GM12878 (cell line): ENCODE data around the gene CDX1. TPM values are rescaled to one million over a fixed set of nuclear protein-coding genes. Genes with fewer than 3 reads are reported as not detected.

Source experiments
- ATAC-seq: fragments of 200-7000 bp; cut with Tn5 transposase; 3 replicates; pipeline ENCODE4 v1.9.1; 2020; ENCODE audit warnings: mild to moderate bottlenecking, moderate library complexity
- BruUV-seq: library from RNA; stranded (reverse); fragments of 400-500 nt; replicated peaks from 2 replicates; lab custom pipeline; 2021; lab: Mats Ljungman, UMichigan
- CTCF ChIA-PET: fragments of 300-600 bp; sonication (Branson Sonifier 250); formaldehyde crosslinking; extraction: SDS; loops from one replicate; lab custom pipeline; 2021; ENCODE audit warnings: inconsistent platforms; lab: Yijun Ruan, JAX
- POLR2A ChIA-PET: fragments of 350-600 bp; formaldehyde crosslinking; extraction: SDS; loops from one replicate; lab custom pipeline; 2021; ENCODE audit warnings: inconsistent platforms; lab: Charles Lee
- RAD21 ChIA-PET: fragments of 300-600 bp; sonication (Branson Sonifier 250); formaldehyde crosslinking; loops from one replicate; lab custom pipeline; 2023; ENCODE audit warnings: antibody characterized with exemption; ENCODE audit not compliant: unreplicated experiment; lab: Charles Lee
- SMC1A ChIA-PET: fragments of 300-600 bp; sonication (Branson Sonifier 250); formaldehyde crosslinking; loops from one replicate; lab custom pipeline; 2023; ENCODE audit not compliant: unreplicated experiment, uncharacterized antibody; lab: Charles Lee
- DNase-seq: peaks from one replicate; pipeline ENCODE4 v3.0.0-alpha.2; 2011; ENCODE audit warnings: low read depth, low spot score
- FAIRE-seq: peaks from 3 replicates; lab custom pipeline; 2011; peaks lifted over from hg19 to GRCh38; lab: Jason Lieb, UNC
- H2AFZ ChIP-seq: 2 replicates; pipeline ENCODE4 v1.6.0; 2011; ENCODE audit warnings: low read depth, low read length, control low read depth; ENCODE audit not compliant: control insufficient read depth
- H3K27ac ChIP-seq: 2 replicates; pipeline ENCODE4 v1.5.1; 2011; ENCODE audit warnings: control low read depth; ENCODE audit not compliant: control insufficient read depth, insufficient read depth
- H3K27me3 ChIP-seq, 2 experiments: replicated peaks in 1 of 2; 2 replicates each; pipeline versions ENCODE4 v1.6.0 to v1.6.1; 2011; ENCODE audit warnings: low read length in 1 of 2; ENCODE audit not compliant: control insufficient read depth in 2 of 2, insufficient read depth in 2 of 2
- H3K36me3 ChIP-seq, 2 experiments: 2 replicates each; pipeline ENCODE4 v1.5.1; 2011; ENCODE audit warnings: low read length in 1 of 2; ENCODE audit not compliant: control insufficient read depth in 2 of 2, insufficient read depth in 2 of 2
- H3K4me1 ChIP-seq: 2 replicates; pipeline ENCODE4 v1.6.1; 2011; ENCODE audit warnings: mild to moderate bottlenecking, low read length, moderate library complexity, mixed read lengths; ENCODE audit not compliant: control insufficient read depth, insufficient read depth
- H3K4me2 ChIP-seq: 2 replicates; pipeline ENCODE4 v1.6.0; 2011; ENCODE audit warnings: control low read depth; ENCODE audit not compliant: control insufficient read depth, insufficient read depth
- H3K4me3 ChIP-seq: fragments of 200-600 bp; sonication (generic); 2 replicates; pipeline ENCODE4 v1.5.1; 2016
- H3K79me2 ChIP-seq: 2 replicates; pipeline ENCODE4 v1.6.0; 2011; ENCODE audit warnings: low read length; ENCODE audit not compliant: control insufficient read depth, insufficient read depth
- H3K9ac ChIP-seq: 2 replicates; pipeline ENCODE4 v1.8.0; 2011; ENCODE audit warnings: low read length, control low read depth, mixed read lengths; ENCODE audit not compliant: control insufficient read depth, insufficient read depth
- H3K9me3 ChIP-seq: replicated peaks from 3 replicates; pipeline ENCODE4 v1.5.1; 2011; ENCODE audit warnings: mild to moderate bottlenecking, low read length; ENCODE audit not compliant: control insufficient read depth, insufficient read depth
- H4K20me1 ChIP-seq: 2 replicates; pipeline ENCODE4 v1.6.0; 2011; ENCODE audit not compliant: control insufficient read depth, insufficient read depth
- BHLHE40 ChIP-seq, 2 experiments: fragments of 450-650 bp in 1 of 2; IDR thresholded peaks; 2 replicates each; pipeline ENCODE4 v1.6.1; 2011 to 2017; ENCODE audit warnings: low read depth in 2 of 2, borderline replicate concordance in 1 of 2, improper control_type of control experiment in 1 of 2, low read length in 1 of 2, mild to moderate bottlenecking in 1 of 2
- HDAC2 ChIP-seq: fragments of 200-600 bp; sonication (generic); IDR thresholded peaks from 2 replicates; pipeline ENCODE4 v1.6.1; 2017
- HDAC6 ChIP-seq: fragments of 200-600 bp; sonication (generic); IDR thresholded peaks from one replicate; pipeline ENCODE4 v1.8.0; 2017; ENCODE audit warnings: antibody characterized with exemption; ENCODE audit not compliant: unreplicated experiment
- MYC ChIP-seq: IDR thresholded peaks from 2 replicates; pipeline ENCODE4 v1.6.1; 2011; ENCODE audit warnings: mild to moderate bottlenecking, low read length, moderate library complexity, inconsistent platforms; ENCODE audit not compliant: insufficient read depth, insufficient replicate concordance, insufficient read length, severe bottlenecking
- NBN ChIP-seq: fragments of 450-650 bp; IDR thresholded peaks from 2 replicates; pipeline ENCODE4 v1.6.1; 2016
- PAX5 ChIP-seq: IDR thresholded peaks from 2 replicates; pipeline ENCODE4 v1.6.1; 2011; ENCODE audit warnings: low read depth, low read length, borderline replicate concordance
- RAD21 ChIP-seq: IDR thresholded peaks from 2 replicates; pipeline ENCODE4 v1.6.1; 2011; ENCODE audit warnings: mild to moderate bottlenecking, low read depth, low read length, moderate library complexity; ENCODE audit not compliant: insufficient read depth
- SIN3A ChIP-seq: IDR thresholded peaks from 2 replicates; pipeline ENCODE4 v1.6.1; 2012; ENCODE audit warnings: low read depth, low read length, improper control_type of control experiment
- YBX1 ChIP-seq: fragments of 450-650 bp; IDR thresholded peaks from 2 replicates; pipeline ENCODE4 v1.6.1; 2016; ENCODE audit warnings: antibody characterized with exemption
- ZBED1 ChIP-seq: IDR thresholded peaks from 2 replicates; pipeline ENCODE4 v1.6.1; 2016; ENCODE audit warnings: borderline replicate concordance
- WGBS: methylation state at CpG from one replicate; pipeline ENCODE4 v1.1.6; 2016; ENCODE audit warnings: low lambda C conversion rate; ENCODE audit not compliant: insufficient replicate concordance, insufficient coverage; ENCODE audit errors: missing lambda C conversion rate; 5-methylcytosine and 5-hydroxymethylcytosine counted together
- in situ Hi-C: fragments of 300-500 bp; cut with MboI; formaldehyde crosslinking; loops from 9 replicates; pipeline ENCODE4 v1.14.3; 2018; ENCODE audit warnings: mixed read lengths
- intact Hi-C: fragments of 100-400 bp; cut with micrococcal nuclease; formaldehyde crosslinking; loops from one replicate; pipeline ENCODE4 v1.14.2; 2022; ENCODE audit not compliant: unreplicated experiment
- polyA plus RNA-seq, 11 experiments: library from polyadenylated mRNA; depleted of rRNA in 4 of 11; unstranded in 6 of 11; stranded (reverse) in 5 of 11; fragments of >200 nt; fragmentation: Nextera tagmentation in 4 of 11; fragmentation: Illumina TruSeq in 1 of 11; extraction: Ambion mirVana in 4 of 11; extraction: Trizol in 1 of 11; gene quantifications; 1 replicate in 1 of 11; 2 replicates in 10 of 11; pipeline versions ENCODE4 v1.2.1 to v1.2.3, GENCODE V29; 2011 to 2016; ENCODE audit warnings: inconsistent platforms in 2 of 11, missing spikeins in 2 of 11, low read depth in 1 of 11
- total RNA-seq, 4 experiments: library from RNA; depleted of rRNA in 3 of 4; stranded (reverse); fragments of >200 nt in 3 of 4; fragmentation: Illumina TruSeq in 1 of 4; extraction: Trizol in 1 of 4; gene quantifications; 2 replicates each; pipeline versions ENCODE4 v1.2.1 to v1.2.3, GENCODE V29; 2013 to 2021
- TF ChIP-seq, protein P1 (sequence below): fragments of 450-650 bp; conservative IDR thresholded peaks from 2 replicates; pipeline ENCODE4 v1.6.1; 2017; ENCODE audit warnings: mild to moderate bottlenecking, moderate library complexity
- TF ChIP-seq, protein P2 (sequence below): IDR thresholded peaks from 2 replicates; pipeline ENCODE4 v1.6.1; 2012; ENCODE audit warnings: low read depth, low read length, improper control_type of control experiment
- TF ChIP-seq, protein P3 (sequence below): fragments of 450-650 bp; IDR thresholded peaks from 2 replicates; pipeline ENCODE4 v1.6.1; 2018; ENCODE audit warnings: borderline replicate concordance, mild to moderate bottlenecking; ENCODE audit not compliant: partially characterized antibody
- TF ChIP-seq, protein P4 (sequence below): fragments of 450-650 bp; IDR thresholded peaks from 2 replicates; pipeline ENCODE4 v1.6.1; 2016; ENCODE audit warnings: mild to moderate bottlenecking
- TF ChIP-seq, protein P5 (sequence below): IDR thresholded peaks from 2 replicates; pipeline ENCODE4 v1.6.1; 2012; ENCODE audit warnings: low read depth, low read length, improper control_type of control experiment

CDX1 gene
- total and polyA plus RNA-seq, 10 of the 15 experiments (the other 5 are each of a cell fraction or from before 2014, with no cell fraction given): not detected

DNA sequence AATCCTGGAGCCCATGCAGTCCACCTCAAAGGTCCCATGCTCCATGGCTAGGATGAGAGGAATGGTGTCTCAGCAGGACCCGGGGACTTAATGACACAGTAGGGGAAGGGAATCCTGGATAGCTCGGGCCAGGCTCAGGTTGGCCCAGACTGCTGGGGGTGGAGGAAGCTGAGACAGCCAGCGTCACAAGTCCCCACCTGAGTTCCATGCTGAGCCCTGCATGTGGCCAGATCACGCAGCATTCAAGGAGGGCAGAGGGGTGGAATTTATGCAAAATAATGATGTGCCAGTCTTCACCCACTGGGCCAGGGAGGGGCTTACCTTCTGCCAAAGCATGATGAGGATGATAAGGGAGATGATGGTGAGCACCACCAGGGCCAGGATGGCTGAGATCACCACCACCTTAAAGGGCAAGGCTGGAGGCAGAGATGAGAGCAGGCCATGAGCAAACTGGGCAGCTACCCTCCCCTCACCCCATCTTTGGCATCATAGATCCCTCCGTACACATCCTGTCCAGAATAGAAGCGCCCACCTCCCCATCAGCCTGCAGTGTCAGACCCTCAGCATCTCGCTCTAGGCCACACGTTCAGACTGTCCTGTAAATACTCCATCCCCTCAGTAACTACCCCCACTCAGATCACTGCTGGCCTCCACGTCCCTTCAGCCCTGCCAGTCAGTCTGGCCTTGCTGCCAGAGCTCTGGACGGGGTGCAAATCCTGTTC, 40.2 kb upstream of the CDX1 start:
- Histone ChIP-seq H3K4me2 (no peak overlapping the region), H4K20me1 (no peaks in the 10 kb centered on the region), H3K9me3 (no peaks in the 10 kb centered on the region), H3K9ac (no peak overlapping the region), H3K4me1 (no peaks in the 10 kb centered on the region), H3K27ac (no peak overlapping the region), H3K79me2 (no peaks in the 10 kb centered on the region), H3K27me3 (no peaks in the 10 kb centered on the region), H2AFZ (no peak overlapping the region), H3K4me3 (no peak overlapping the region), H3K36me3 (no peaks in the 10 kb centered on the region)
- POLR2A ChIA-PET: interaction anchor here (0.6 kb wide), 1 partner anchor 32 kb away, joined by 3 read pairs; no protein-coding TSS in a partner anchor
- 28% methylated on average over 10 of the region's 10 CpGs for WGBS
- SMC1A ChIA-PET: no interaction called here
- in situ Hi-C loops (loop anchor here (5.0 kb wide), 1 partner anchor 96 kb away; no protein-coding TSS in a partner anchor), intact Hi-C loops (no loop called here)
- no TSS peak for BruUV-seq
- TF ChIP-seq, protein P1, sequence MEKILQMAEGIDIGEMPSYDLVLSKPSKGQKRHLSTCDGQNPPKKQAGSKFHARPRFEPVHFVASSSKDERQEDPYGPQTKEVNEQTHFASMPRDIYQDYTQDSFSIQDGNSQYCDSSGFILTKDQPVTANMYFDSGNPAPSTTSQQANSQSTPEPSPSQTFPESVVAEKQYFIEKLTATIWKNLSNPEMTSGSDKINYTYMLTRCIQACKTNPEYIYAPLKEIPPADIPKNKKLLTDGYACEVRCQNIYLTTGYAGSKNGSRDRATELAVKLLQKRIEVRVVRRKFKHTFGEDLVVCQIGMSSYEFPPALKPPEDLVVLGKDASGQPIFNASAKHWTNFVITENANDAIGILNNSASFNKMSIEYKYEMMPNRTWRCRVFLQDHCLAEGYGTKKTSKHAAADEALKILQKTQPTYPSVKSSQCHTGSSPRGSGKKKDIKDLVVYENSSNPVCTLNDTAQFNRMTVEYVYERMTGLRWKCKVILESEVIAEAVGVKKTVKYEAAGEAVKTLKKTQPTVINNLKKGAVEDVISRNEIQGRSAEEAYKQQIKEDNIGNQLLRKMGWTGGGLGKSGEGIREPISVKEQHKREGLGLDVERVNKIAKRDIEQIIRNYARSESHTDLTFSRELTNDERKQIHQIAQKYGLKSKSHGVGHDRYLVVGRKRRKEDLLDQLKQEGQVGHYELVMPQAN: no peak
- TF ChIP-seq YBX1 (no peak), HDAC6 (no peak), SIN3A (no peak), RAD21 (no peak), BHLHE40 (IDR thresholded peaks at IDR 0.05; ENCODE audit: borderline replicate concordance in 1 of 2, low read depth in 2 of 2, low read length in 1 of 2) (no peak), PAX5 (no peak), ZBED1 (no peak), MYC (no peak), HDAC2 (no peak), NBN (no peak)
- TF ChIP-seq, protein P2, sequence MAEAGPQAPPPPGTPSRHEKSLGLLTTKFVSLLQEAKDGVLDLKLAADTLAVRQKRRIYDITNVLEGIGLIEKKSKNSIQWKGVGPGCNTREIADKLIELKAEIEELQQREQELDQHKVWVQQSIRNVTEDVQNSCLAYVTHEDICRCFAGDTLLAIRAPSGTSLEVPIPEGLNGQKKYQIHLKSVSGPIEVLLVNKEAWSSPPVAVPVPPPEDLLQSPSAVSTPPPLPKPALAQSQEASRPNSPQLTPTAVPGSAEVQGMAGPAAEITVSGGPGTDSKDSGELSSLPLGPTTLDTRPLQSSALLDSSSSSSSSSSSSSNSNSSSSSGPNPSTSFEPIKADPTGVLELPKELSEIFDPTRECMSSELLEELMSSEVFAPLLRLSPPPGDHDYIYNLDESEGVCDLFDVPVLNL: no peak
- TF ChIP-seq, protein P3, sequence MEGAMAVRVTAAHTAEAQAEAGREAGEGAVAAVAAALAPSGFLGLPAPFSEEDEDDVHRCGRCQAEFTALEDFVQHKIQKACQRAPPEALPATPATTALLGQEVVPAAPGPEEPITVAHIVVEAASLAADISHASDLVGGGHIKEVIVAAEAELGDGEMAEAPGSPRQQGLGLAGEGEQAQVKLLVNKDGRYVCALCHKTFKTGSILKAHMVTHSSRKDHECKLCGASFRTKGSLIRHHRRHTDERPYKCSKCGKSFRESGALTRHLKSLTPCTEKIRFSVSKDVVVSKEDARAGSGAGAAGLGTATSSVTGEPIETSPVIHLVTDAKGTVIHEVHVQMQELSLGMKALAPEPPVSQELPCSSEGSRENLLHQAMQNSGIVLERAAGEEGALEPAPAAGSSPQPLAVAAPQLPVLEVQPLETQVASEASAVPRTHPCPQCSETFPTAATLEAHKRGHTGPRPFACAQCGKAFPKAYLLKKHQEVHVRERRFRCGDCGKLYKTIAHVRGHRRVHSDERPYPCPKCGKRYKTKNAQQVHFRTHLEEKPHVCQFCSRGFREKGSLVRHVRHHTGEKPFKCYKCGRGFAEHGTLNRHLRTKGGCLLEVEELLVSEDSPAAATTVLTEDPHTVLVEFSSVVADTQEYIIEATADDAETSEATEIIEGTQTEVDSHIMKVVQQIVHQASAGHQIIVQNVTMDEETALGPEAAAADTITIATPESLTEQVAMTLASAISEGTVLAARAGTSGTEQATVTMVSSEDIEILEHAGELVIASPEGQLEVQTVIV: no peak
- TF ChIP-seq, protein P4, sequence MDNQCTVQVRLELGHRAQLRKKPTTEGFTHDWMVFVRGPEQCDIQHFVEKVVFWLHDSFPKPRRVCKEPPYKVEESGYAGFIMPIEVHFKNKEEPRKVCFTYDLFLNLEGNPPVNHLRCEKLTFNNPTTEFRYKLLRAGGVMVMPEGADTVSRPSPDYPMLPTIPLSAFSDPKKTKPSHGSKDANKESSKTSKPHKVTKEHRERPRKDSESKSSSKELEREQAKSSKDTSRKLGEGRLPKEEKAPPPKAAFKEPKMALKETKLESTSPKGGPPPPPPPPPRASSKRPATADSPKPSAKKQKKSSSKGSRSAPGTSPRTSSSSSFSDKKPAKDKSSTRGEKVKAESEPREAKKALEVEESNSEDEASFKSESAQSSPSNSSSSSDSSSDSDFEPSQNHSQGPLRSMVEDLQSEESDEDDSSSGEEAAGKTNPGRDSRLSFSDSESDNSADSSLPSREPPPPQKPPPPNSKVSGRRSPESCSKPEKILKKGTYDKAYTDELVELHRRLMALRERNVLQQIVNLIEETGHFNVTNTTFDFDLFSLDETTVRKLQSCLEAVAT: no peak
- TF ChIP-seq, protein P5, sequence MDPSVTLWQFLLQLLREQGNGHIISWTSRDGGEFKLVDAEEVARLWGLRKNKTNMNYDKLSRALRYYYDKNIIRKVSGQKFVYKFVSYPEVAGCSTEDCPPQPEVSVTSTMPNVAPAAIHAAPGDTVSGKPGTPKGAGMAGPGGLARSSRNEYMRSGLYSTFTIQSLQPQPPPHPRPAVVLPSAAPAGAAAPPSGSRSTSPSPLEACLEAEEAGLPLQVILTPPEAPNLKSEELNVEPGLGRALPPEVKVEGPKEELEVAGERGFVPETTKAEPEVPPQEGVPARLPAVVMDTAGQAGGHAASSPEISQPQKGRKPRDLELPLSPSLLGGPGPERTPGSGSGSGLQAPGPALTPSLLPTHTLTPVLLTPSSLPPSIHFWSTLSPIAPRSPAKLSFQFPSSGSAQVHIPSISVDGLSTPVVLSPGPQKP: no peak
- DNase-seq (no peak), FAIRE-seq (no peak), ATAC-seq (no peak)
- CTCF ChIA-PET: interaction anchor here (1.9 kb wide), 1 partner anchor 92 kb away, joined by 8 read pairs; no protein-coding TSS in a partner anchor
- RAD21 ChIA-PET: interaction anchor here (0.9 kb wide), 1 partner anchor 34 kb away, joined by 3 read pairs; no protein-coding TSS in a partner anchor
